Measurements from ENCODE around the gene MAP1S. TPM values are rescaled to one million over a fixed set of nuclear protein-coding genes. Genes with fewer than 3 reads are reported as not detected.
A peak's percentile ranks its signal among the peaks of the same experiment; 100 is the strongest.

Gene MAP1S
- total and polyA plus RNA-seq, 2 of the 8 experiments (the other 6 are each of a cell fraction or from before 2014, with no cell fraction given) = 66.7 to 115 TPM

GRCh38 chr19:17725422-17726078 is 6.3 kb downstream of the MAP1S start (continued):
- TF ChIP-seq CHD7 (IDR thresholded peaks at IDR 0.05; ENCODE audit: insufficient replicate concordance, low read length) = no peak
- no peak for TF ChIP-seq SP4 (IDR thresholded peaks at IDR 0.05; ENCODE audit: low read length)
- no peak for TF ChIP-seq BRCA1 (IDR thresholded peaks at IDR 0.05; ENCODE audit: low read depth, low read length)
- peak; percentile 73 to 88 for TF ChIP-seq RAD21 (IDR thresholded peaks at IDR 0.05 in 1 of 2, conservative IDR thresholded peaks at IDR 0.05 in 1 of 2; ENCODE audit: low read depth in 2 of 2, low read length in 2 of 2)
- peak; percentile 33; the same call in 1 of the 2 replicates for TF ChIP-seq E2F6 (IDR thresholded peaks at IDR 0.05)
- peak; percentile 85 to 89 (median 89) for TF ChIP-seq CTCF (IDR thresholded peaks at IDR 0.05; ENCODE audit: control extremely low read depth in 1 of 3, insufficient read depth in 1 of 3, low read depth in 1 of 3, low read length in 3 of 3)
